HL-60 (cell line): Measurements from ENCODE around the gene PLEKHG3.
A peak's percentile ranks its signal among the peaks of the same experiment; 100 is the strongest.
"Not testable (repeated sequence)": the region's sequence is repeated elsewhere in the genome, so short reads cannot be mapped to it uniquely, and the experiment has no call there.

Source experiments
- DNase-seq, 2 experiments: peaks; one replicate each; pipeline ENCODE4 v3.0.0-alpha.2; 2010 to 2020; ENCODE audit warnings: low read depth in 1 of 2, low spot score in 1 of 2
- H3K27ac ChIP-seq: fragments of 250-450 bp; sonication (Bioruptor Pico); replicated peaks from 2 replicates; pipeline ENCODE4 v1.5.1; 2020; ENCODE audit warnings: mild to moderate bottlenecking, moderate library complexity
- H3K27me3 ChIP-seq: fragments of 250-450 bp; sonication (Bioruptor Pico); 2 replicates; pipeline ENCODE4 v1.5.1; 2021; ENCODE audit warnings: mild to moderate bottlenecking, moderate library complexity; ENCODE audit not compliant: insufficient read depth, poor library complexity, severe bottlenecking
- H3K4me3 ChIP-seq: replicated peaks from 2 replicates; pipeline ENCODE4 v1.5.1; 2011; ENCODE audit warnings: mild to moderate bottlenecking, control low read depth, low read length; ENCODE audit not compliant: insufficient read depth
- CTCF ChIP-seq: IDR thresholded peaks from one replicate; pipeline ENCODE4 v1.5.1; 2011; ENCODE audit warnings: low read length, control low read depth, inconsistent platforms; ENCODE audit not compliant: insufficient read depth
- GABPA ChIP-seq: IDR thresholded peaks from 2 replicates; pipeline ENCODE4 v1.6.1; 2012; ENCODE audit warnings: low read depth
- POLR2AphosphoS5 ChIP-seq: IDR thresholded peaks from 2 replicates; pipeline ENCODE4 v1.6.1; 2012; ENCODE audit warnings: low read depth
- REST ChIP-seq: IDR thresholded peaks from 2 replicates; pipeline ENCODE4 v1.6.1; 2012; ENCODE audit warnings: low read depth; ENCODE audit not compliant: insufficient replicate concordance
- SPI1 ChIP-seq: IDR thresholded peaks from 2 replicates; pipeline ENCODE4 v1.6.1; 2012; ENCODE audit warnings: low read depth, mild to moderate bottlenecking, borderline replicate concordance

Gene PLEKHG3

GRCh38 chr14:64658201-64658600, 46.0 kb upstream of the PLEKHG3 start:
- no peak for TF ChIP-seq SPI1
- no peak for TF ChIP-seq REST
- TF ChIP-seq POLR2AphosphoS5, result no peak
- no peak for TF ChIP-seq CTCF
- no peak for TF ChIP-seq GABPA
- Histone ChIP-seq H3K27ac (no peak overlapping the region), H3K4me3 (no peak overlapping the region), H3K27me3 (no peaks in the 10 kb centered on the region)
- DNase-seq, result no peak

DNA sequence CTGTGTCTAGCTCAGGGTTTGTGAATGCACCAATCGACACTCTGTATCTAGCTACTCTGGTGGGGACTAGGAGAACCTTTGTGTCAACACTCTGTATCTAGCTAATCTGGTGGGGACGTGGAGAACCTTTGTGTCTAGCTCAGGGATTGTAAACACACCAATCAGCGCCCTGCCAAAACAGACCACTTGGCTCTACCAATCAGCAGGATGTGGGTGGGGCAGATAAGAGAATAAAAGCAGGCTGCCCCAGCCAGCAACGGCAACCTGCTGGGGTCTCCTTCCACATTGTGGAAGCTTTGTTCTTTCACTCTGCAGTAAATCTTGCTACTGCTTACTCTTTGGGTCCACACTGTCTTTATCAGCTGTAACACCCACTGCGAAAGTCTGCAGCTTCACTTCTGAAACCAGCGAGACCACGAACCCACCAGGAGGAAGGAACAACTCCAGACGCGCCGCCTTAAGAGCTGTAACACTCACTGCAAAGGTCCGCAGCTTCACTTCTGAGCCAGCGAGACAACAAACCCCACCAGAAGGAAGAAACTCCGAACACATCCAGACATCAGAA, 45.4 kb upstream of the PLEKHG3 start:
- not testable (repeated sequence) for H3K27ac ChIP-seq, DNase-seq, H3K27me3 ChIP-seq, H3K4me3 ChIP-seq

DNA sequence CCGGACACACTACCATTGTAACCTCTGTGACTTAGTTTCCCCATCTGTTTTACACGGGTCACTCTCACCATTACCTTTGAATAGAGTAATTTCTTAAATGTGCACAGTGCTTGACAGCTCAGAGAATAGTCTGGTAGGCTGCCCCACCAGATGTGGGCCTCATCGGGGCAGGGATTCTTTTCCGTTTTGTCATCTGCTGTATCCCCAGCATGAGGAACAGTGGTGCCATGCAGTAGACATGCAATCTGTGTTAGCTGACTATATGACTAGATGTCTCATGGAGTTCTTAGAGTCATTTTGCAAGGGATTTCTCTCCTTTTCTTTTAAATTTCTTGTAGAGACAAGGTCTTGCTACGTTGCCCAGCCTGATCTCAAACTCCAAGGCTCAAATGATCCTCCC, 44.9 kb upstream of the PLEKHG3 start:
- H3K27ac ChIP-seq, result no peak overlapping the region
- no peak overlapping the region for H3K4me3 ChIP-seq
- TF ChIP-seq POLR2AphosphoS5 (no peak), SPI1 (no peak), CTCF (no peak), REST (no peak), GABPA (no peak)
- DNase-seq, result no peak
- no peaks in the 10 kb centered on the region for H3K27me3 ChIP-seq

DNA sequence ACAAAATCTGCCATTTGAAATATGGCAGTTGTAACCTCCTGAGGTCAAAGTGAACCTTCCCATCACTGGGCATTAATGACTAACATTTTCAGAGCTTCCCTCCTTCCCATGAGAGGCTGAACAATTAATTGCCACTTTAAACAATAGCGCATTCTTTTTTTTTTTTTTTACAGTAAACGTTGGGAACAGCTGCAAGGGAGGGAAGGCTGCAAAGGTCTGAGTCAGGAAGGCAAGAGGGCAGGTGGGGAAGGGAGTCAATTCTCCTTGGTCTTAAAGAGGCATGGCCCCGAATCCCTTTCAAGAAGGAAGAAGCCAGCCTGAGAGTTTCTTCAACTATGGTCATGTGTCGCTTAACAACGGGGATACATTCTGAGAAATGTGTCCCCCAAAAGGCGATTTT, 41.0 kb upstream of the PLEKHG3 start:
- Histone ChIP-seq H3K27me3 (no peaks in the 10 kb centered on the region), H3K4me3 (no peak overlapping the region), H3K27ac (no peak overlapping the region)
- no peak for DNase-seq
- TF ChIP-seq GABPA, result no peak
- no peak for TF ChIP-seq SPI1

DNA sequence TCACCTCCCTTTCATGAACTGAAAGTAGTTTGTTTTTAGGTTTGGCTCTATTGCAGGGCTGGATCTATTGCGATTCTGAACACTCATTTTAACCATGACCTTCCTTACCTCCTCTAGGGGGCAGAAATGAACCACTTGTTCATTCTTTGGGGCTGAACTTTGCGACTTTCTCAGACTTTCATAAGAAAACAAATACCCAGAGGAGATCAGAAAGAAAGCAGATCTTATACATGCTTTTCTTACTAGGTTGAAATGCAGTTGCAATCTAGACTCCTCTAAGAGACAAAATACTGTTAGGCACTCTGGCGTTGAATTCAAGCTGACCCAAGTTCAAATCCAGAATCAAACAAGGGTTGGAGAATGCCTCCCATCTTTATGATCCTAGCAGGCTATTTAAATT, 32.6 kb upstream of the PLEKHG3 start:
- Histone ChIP-seq H3K27me3 (no peaks in the 10 kb centered on the region), H3K27ac (no peak overlapping the region), H3K4me3 (no peak overlapping the region)
- TF ChIP-seq CTCF (peak; percentile 28), SPI1 (no peak)
- peak in 1 of 2 experiments; percentile 31 for DNase-seq
